HG02938 (cell line): ENCODE measurements around the gene CPEB4.

Source experiments
- ATAC-seq: cut with Tn5 transposase; IDR thresholded peaks from one replicate; pipeline ENCODE4 v1.9.1; 2021; ENCODE audit warnings: mild to moderate bottlenecking, moderate library complexity; ENCODE audit not compliant: unreplicated experiment

Gene CPEB4

DNA sequence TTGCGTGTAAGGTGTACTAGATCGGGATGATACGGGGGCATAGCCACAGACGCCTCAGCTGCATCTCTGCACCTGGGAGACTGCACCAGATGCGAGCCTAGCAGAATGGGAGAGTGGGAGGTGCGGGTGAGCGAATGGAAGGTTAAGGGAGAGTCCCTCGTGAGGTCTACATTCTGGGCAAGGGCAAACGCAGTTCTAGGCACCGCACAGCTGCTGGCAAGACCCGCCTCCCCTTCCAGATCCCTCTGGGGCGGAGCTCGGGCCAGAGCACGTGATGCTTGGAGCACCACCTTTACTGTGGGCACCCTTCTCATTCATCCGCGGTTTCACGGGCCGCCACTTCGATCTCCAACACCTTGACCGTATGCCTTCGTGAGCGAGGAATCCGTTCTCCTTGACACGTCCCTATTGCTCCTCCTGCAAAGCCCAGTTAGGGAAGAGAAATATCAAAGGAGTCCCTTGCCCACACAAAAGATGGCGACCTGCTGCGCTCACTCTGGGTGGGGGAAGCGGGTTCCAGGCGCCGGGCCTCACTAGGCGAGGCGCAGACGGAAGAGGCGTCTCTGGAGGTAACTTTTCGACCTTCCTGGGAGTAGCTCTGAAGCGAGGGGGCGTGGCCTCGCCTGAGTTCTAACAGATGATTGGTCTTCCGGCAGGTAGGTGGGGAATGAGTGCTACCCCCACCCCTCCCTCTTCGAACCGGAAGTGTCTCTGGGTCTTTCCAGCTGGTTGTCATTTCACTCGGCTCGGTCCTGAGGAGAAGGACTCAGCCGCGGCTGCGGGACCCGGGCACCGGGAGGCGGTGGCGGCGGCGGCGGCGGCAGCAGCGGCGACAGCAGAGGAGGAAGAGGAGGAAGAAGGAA lies at the start of gene CPEB4:
Gene CPEB4, plus strand, starts transcription at position 740 of the 863 bp plus-strand sequence. CDS start 1,385 bp downstream, outside the sequence.
- peak; percentile 96 for ATAC-seq

DNA sequence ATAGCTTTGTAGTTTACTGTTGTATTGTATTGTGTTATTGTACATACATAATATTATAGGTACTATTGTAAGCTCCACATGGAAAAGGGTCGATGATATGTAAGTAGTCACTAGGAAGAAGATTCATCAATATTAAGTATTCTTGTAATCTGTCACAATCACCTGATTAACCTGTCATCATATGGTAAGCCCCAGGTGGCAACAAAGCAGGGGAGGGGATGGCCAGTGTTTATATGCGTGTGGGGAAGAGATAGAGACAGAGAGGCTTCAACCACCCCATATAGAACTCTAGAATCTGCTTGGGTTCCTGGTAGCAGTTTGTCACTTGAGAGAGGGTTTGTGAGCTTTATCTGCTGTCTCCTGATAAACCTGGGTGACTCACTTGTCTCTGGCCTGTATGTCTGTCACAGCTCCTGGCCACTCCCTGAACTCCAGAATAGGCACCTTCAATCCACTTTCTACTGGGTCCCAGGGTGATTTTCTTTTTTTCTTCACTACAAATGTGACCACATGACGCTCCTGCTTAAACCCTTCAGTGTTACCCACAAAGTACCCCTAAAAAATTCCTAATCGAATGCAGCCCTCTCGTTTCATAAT lies 48.9 kb upstream of the CPEB4 start:
- no peak for ATAC-seq

- ATAC-seq, result no peak
These were observed 47.8 kb upstream of the CPEB4 start for GRCh38 chr5:173840111-173840983.

GRCh38 chr5:173841710-173842109 lies 46.4 kb upstream of the CPEB4 start:
- no peak for ATAC-seq

DNA sequence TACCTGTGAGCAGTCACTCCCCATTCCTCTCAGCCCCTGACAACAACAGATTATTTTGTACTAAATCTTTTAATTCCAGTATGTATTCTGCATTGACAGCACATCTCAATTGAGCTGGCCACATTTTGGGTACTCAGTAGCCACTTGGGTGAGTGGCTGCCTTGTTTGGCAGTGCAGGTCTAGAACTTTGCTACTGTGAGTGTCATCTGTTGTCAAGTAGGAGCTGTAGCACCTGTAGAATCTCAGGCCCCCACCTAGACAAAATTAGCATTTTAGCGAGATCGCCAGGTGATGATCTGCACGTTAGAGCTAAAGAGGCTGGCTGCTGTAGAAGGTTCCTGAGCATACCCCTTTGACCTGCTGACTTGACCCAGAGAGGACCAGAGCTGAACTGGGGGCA lies 44.4 kb upstream of the CPEB4 start:
- ATAC-seq, result no peak

DNA sequence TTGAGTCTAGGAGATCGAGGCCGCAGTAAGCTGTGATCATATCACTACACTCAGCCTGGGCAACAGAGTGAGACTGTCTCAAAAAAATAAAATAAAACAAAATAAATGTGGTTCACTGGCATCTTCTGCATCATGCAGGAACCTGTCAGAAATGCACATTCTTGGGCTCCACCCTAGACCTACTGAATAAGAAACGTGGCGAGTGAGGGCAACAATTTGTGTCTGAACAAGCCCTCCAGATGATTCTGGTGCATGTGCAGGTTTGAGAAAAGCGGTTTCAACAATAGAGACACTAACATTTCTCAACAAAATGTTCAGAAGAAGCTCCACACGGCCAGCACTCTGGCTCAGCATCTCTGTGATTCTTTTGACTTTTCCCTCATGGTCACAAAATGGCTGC lies 42.8 kb upstream of the CPEB4 start:
- no peak for ATAC-seq

- ATAC-seq, result no peak
These were observed 41.1 kb upstream of the CPEB4 start for GRCh38 chr5:173846929-173847501.

DNA sequence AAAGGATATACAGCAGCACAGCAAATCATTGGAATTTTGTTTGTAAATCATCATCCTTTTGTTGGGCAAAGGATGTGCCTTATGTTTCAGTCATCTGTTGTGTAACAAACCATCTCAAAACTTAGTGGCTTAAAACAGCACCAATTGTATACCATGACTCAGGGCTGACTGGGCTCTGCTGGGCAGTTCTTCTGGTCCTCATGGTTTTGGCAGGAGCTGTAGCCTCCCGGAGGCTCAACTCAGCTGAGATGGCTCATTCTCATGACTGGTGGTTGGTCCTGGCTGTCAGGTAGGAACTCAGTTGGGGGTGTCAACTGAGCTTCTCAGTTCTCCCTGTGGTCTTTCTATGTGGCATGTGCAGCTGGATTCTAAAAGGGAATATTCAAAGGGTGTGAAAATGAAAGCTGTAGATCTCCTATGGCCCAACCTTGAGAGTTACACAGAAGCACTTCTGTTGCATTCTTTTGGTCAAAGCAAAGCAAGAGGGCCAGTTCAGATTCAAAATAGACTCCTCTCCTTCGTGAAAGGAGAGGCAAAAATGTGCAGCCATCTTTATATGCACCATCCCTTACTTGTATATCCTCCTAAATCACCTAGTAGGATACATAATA lies 39.1 kb upstream of the CPEB4 start:
- no peak for ATAC-seq

DNA sequence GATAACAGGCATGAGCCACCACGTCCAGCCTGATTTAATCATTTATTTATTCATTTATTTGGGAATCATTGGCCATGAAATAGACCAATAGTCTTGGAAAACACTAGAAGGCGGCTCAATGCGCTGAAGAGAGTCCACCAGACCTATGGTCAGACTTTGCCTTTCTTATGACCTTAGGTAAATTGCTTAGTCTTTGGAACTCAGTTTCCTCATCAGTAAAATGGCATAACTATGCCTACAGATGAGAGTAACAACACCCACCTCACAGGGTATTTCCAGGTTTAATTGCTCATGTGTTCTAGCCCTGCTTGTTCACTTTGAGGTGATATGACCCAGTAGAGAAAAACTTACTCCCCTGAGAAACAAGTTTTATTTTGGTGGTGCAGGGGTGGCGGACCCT lies 38.2 kb upstream of the CPEB4 start:
- ATAC-seq, result no peak

- ATAC-seq, result no peak
These were observed 37.5 kb upstream of the CPEB4 start for GRCh38 chr5:173850659-173851058.

DNA sequence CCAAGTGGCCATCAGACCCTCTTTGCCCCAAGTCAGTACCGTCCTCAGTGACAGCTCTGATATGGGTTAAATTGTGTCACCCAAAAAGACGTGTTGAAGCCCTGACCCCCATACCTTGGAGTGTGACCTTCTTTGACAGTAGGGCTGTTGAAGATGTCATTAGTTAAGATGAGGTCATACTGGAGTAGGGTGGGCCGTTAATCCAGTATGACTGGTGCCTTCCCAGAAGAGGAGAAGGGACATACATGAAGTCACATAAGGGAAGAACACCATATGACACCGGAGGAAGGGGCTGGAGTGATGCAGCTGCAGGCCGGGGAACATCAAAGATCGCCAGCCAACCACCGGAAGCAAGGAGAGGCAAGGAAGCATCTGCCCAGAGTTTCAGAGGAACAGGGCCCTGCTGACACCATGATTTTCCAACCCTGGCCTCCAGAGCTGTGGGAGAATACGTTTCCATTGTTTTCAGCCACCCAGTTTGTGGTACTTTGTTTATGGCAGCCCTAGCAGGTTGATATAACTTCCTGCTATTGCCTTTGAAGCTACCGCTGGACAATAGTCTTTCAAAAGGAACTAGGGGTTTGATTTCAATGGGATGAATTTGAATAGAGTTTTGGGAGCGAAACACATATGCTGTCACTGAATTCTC lies 36.4 kb upstream of the CPEB4 start:
- ATAC-seq, result no peak

DNA sequence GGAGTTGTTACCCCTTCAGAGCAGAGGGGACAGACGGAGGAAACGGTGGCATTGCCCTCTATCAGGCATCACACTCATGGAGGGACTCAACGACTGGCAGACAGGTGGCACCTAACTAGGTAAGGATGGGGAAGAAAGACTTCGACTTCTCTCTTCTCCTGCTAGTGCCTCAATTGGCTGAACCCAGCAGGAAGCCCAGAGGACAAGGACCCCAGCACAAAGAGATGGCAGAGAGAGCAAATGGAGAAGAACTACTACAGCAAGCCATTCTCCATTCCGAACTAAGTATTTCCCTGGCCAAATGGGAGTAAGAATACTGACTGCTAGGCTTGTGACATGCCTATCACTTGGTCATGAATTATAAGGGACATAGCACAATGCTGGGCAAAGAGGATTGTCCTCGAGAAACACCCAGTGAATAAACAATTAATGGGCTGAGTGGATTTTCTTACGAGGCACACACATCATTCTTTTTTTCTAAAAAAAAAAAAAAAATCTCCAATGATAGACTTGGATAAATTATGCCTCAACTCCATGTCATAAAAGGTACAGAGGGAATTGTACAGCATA lies 35.3 kb upstream of the CPEB4 start:
- ATAC-seq, result no peak

DNA sequence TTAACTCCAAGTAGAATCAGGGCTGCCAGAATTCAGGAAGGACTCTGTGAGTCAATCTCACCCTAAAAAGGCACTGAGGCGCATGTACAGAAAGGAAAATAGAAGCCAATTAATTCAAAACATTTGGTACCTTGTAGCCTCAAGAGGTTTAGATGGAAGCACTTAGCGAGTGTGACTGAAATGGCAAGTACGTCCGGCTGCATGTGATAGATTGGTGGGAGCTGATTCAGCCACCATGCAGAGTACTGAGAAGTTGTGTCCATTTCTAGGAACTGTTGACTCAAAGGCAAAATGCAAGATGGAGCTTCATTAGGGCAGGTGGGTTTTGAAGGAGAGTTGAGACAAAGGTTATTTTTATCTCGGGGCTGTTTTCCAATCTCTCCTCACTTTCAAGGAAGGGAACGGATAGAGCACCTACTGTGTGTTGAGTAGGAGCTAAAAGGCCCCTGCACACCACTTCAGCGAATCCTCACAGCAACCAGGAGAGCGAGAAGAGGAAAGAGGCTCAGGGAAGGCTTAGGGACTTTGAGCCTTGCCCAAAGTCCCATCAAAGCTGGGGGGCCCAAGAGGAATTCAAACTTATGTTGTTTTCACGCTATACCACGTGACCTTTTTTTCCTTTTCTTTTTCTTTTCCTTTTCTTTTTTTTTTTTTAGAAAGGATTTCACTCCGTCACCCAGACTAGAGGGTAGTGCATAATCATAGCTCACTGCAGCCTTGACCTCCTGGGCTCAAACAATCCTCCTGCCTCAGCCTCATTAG lies 34.6 kb upstream of the CPEB4 start:
- no peak for ATAC-seq

GRCh38 chr5:173855162-173855994 lies 32.8 kb upstream of the CPEB4 start:
- no peak for ATAC-seq

DNA sequence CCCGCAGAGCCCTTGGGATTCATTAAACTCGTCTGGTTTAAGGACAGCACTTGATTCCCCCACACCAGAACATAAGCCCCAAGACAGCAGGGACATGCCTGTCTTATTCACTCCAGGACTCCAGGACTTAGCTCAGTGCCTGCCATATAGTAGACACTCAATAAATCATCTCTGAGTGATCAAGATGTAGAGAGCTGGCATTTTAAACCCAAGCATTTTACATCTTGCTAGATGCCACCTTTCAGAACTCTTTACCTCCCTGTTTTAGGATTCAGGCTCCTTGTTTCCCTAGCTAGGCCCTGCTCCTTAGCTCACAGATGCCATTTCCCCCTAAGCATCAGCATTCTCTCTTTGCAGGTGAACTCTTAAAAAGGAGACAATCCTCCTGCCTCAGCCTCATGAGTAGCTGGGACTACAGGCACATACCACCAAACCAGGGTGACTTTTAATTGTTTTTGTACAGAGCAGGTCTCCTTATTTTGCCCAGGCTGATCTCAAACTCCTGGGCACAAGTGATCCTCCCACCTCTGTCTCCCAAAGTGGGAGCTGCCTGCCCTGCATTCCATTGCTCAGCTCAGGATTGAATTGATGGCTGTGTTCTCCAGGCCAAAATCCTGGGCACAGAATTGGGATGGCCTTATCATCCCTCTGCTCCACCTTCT lies 32.0 kb upstream of the CPEB4 start:
- no peak for ATAC-seq

DNA sequence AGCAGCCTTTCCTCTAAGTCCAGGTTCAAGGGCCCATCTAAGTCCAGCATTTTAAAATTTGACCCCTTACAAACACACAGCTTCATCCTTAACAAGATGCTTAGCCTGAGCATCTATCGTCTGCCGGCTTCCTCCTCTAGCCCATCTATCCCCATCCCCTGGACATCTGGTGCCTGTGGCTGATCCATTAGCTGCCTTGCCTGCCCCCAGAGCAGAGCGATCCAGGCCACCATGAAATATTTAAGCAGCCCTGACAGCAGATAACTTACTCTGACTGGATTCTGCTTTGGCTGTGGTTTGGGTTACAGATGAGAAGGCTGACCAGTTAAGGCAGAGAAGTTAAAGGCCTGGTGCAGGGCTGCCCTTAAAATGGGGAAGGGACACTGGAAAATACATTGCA lies 30.9 kb upstream of the CPEB4 start:
- ATAC-seq, result no peak

DNA sequence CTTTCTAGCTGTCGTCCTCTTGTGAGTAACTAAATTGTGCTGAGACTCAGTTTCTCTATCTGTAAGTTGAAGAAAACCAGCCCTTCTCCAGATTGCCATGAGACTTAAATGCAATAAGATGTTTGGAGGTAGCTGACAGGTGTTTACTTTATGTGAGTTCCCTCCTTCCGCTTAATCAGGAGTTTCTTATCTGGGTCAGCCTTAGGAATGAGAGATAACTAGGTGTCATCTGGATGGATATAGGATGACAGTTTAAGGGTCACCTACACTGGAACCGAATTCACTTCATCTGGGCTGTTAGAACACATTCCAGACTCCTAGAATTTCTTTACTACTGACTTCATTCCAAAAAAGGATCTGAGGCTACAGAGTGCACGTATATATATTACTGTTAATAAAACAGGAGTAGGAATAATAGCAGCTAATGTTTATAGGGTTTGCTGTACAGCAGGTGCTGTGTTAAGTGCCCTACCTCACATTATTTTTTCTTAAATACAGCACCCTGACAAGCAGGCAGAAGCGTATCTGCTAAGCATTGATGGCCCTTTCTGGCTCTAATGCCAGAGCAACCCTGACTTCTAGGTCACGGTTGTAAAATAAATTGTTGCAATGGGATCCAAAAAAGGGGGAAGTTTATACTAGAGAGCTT lies 30.0 kb upstream of the CPEB4 start:
- no peak for ATAC-seq
